Trophoblast cell (in vitro differentiated cells and primary cell): ENCODE results near the gene KRTAP10-2.

Experiments used
- DNase-seq, 2 donors: peaks; one replicate each; pipeline ENCODE4 v3.0.0-alpha.2; 2016
- H2AFZ ChIP-seq: 2 replicates; pipeline ENCODE4 v1.6.1; 2013; ENCODE audit warnings: low read length, moderate library complexity, mild to moderate bottlenecking; ENCODE audit not compliant: insufficient read depth, poor library complexity
- H2AK5ac ChIP-seq: 2 replicates; pipeline ENCODE4 v1.6.1; 2013; ENCODE audit warnings: mild to moderate bottlenecking, low read length
- H2BK120ac ChIP-seq: 2 replicates; pipeline ENCODE4 v1.6.1; 2013; ENCODE audit warnings: low read length, mild to moderate bottlenecking, moderate library complexity; ENCODE audit not compliant: insufficient read depth, poor library complexity
- H2BK12ac ChIP-seq: 2 replicates; pipeline ENCODE4 v1.6.1; 2013; ENCODE audit warnings: mild to moderate bottlenecking, low read length, moderate library complexity
- H2BK5ac ChIP-seq: 2 replicates; pipeline ENCODE4 v1.6.1; 2013; ENCODE audit warnings: low read length, low read depth, moderate library complexity, mild to moderate bottlenecking; ENCODE audit not compliant: poor library complexity
- H3K14ac ChIP-seq: 2 replicates; pipeline ENCODE4 v1.6.1; 2013; ENCODE audit warnings: mild to moderate bottlenecking, low read length
- H3K18ac ChIP-seq: 2 replicates; pipeline ENCODE4 v1.6.1; 2013; ENCODE audit warnings: mild to moderate bottlenecking, low read length
- H3K23ac ChIP-seq: 2 replicates; pipeline ENCODE4 v1.6.1; 2013; ENCODE audit warnings: low read length
- H3K27ac ChIP-seq: 2 replicates; pipeline ENCODE4 v1.5.1; 2013; ENCODE audit warnings: low read depth, mild to moderate bottlenecking, inconsistent platforms, low read length, moderate library complexity
- H3K27me3 ChIP-seq: 2 replicates; pipeline ENCODE4 v1.6.1; 2013; ENCODE audit warnings: inconsistent platforms, mild to moderate bottlenecking, low read length, moderate library complexity; ENCODE audit not compliant: insufficient read depth
- H3K36me3 ChIP-seq, 2 experiments: 1 replicate in 1 of 2; 2 replicates in 1 of 2; pipeline ENCODE4 v1.6.1; 2013; ENCODE audit warnings: low read length in 2 of 2, mild to moderate bottlenecking in 2 of 2, moderate library complexity in 1 of 2; ENCODE audit not compliant: insufficient read depth in 2 of 2, control insufficient read depth in 1 of 2
- H3K4ac ChIP-seq: 2 replicates; pipeline ENCODE4 v1.6.1; 2013; ENCODE audit warnings: low read depth, mild to moderate bottlenecking, low read length, moderate library complexity
- H3K4me1 ChIP-seq, 2 experiments: 1 replicate in 1 of 2; 2 replicates in 1 of 2; pipeline ENCODE4 v1.6.1; 2013; ENCODE audit warnings: low read length in 2 of 2, mild to moderate bottlenecking in 2 of 2, moderate library complexity in 1 of 2; ENCODE audit not compliant: insufficient read depth in 2 of 2, control insufficient read depth in 1 of 2
- H3K4me2 ChIP-seq: 2 replicates; pipeline ENCODE4 v1.6.1; 2013; ENCODE audit warnings: inconsistent platforms, mild to moderate bottlenecking, low read length, moderate library complexity
- H3K4me3 ChIP-seq: 2 replicates; pipeline ENCODE4 v1.5.1; 2013; ENCODE audit warnings: mild to moderate bottlenecking, low read depth, low read length, inconsistent platforms
- H3K79me1 ChIP-seq: one replicate; pipeline ENCODE4 v1.6.1; 2013; ENCODE audit warnings: low read length
- H3K79me2 ChIP-seq: 2 replicates; pipeline ENCODE4 v1.6.1; 2013; ENCODE audit warnings: low read length, mild to moderate bottlenecking; ENCODE audit not compliant: control insufficient read depth, insufficient read depth, poor library complexity
- H3K9ac ChIP-seq: 2 replicates; pipeline ENCODE4 v1.6.1; 2013; ENCODE audit warnings: mild to moderate bottlenecking, low read length
- H3K9me3 ChIP-seq: 2 replicates; pipeline ENCODE4 v1.6.1; 2013; ENCODE audit warnings: low read depth, mild to moderate bottlenecking, control low read depth, inconsistent platforms, low read length; ENCODE audit not compliant: insufficient read depth
- H4K12ac ChIP-seq: 2 replicates; pipeline ENCODE4 v1.6.1; 2013; ENCODE audit warnings: low read depth, mild to moderate bottlenecking, low read length, moderate library complexity
- H4K8ac ChIP-seq: 2 replicates; pipeline ENCODE4 v1.6.1; 2013; ENCODE audit warnings: low read depth, mild to moderate bottlenecking, low read length, moderate library complexity
- H4K91ac ChIP-seq: one replicate; pipeline ENCODE4 v1.6.1; 2013; ENCODE audit warnings: low read depth, mild to moderate bottlenecking, low read length, moderate library complexity
- WGBS: extraction: QIAGEN DNeasy Blood & Tissue Kit; methylation state at CpG from one replicate; pipeline ENCODE4 v1.1.7; 2013; ENCODE audit warnings: missing lambda C conversion rate; ENCODE audit not compliant: insufficient read length, insufficient coverage; ENCODE audit errors: extremely low coverage; 5-methylcytosine and 5-hydroxymethylcytosine counted together

Gene KRTAP10-2

GRCh38 chr21:44509539-44509938 lies 41.8 kb downstream of the KRTAP10-2 start:
- H3K4me1 ChIP-seq = peaks cover 3 to 11% of the 10 kb centered on the region in 2 experiments
- no peak overlapping the region for H3K27ac ChIP-seq
- H3K4me2 ChIP-seq = no peak overlapping the region
- H3K4me3 ChIP-seq = no peak overlapping the region
- no peaks in the 10 kb centered on the region for H3K27me3 ChIP-seq
- H4K8ac ChIP-seq = no peak overlapping the region
- no peak overlapping the region for H3K4ac ChIP-seq
- no peaks in the 10 kb centered on the region for H3K36me3 ChIP-seq
- H4K91ac ChIP-seq = no peak overlapping the region
- DNase-seq = no peak
- no peak overlapping the region for H3K14ac ChIP-seq
- no peak overlapping the region for H4K12ac ChIP-seq
- no peak overlapping the region for H3K18ac ChIP-seq
- no peaks in the 10 kb centered on the region for H3K9me3 ChIP-seq
- H3K9ac ChIP-seq = no peak overlapping the region
- no peak overlapping the region for H2BK120ac ChIP-seq
- no peaks in the 10 kb centered on the region for H3K79me2 ChIP-seq
- H2AFZ ChIP-seq = no peak overlapping the region
- H2AK5ac ChIP-seq = no peak overlapping the region
- no peak overlapping the region for H2BK12ac ChIP-seq
- H3K79me1 ChIP-seq = no peaks in the 10 kb centered on the region
- WGBS = no CpG with 5 or more reads among the region's 12 CpGs
- no peak overlapping the region for H3K23ac ChIP-seq
- no peak overlapping the region for H2BK5ac ChIP-seq

GRCh38 chr21:44508711-44509445 lies 42.4 kb downstream of the KRTAP10-2 start:
- no peak overlapping the region for H2BK120ac ChIP-seq
- no peak overlapping the region for H2BK12ac ChIP-seq
- H3K27ac ChIP-seq = no peak overlapping the region
- H3K36me3 ChIP-seq = no peaks in the 10 kb centered on the region
- no peak overlapping the region for H4K8ac ChIP-seq
- no peaks in the 10 kb centered on the region for H3K9me3 ChIP-seq
- H4K12ac ChIP-seq = no peak overlapping the region
- H3K4me2 ChIP-seq = no peak overlapping the region
- WGBS = no CpG with 5 or more reads among the region's 30 CpGs
- no peaks in the 10 kb centered on the region for H3K79me1 ChIP-seq
- no peak overlapping the region for H2BK5ac ChIP-seq
- H3K23ac ChIP-seq = no peak overlapping the region
- H2AK5ac ChIP-seq = no peak overlapping the region
- H3K18ac ChIP-seq = no peak overlapping the region
- no peak overlapping the region for H4K91ac ChIP-seq
- no peak overlapping the region for H3K4ac ChIP-seq
- H3K27me3 ChIP-seq = no peaks in the 10 kb centered on the region
- no peak overlapping the region for H3K14ac ChIP-seq
- no peaks in the 10 kb centered on the region for H3K79me2 ChIP-seq
- H2AFZ ChIP-seq = no peak overlapping the region
- H3K4me1 ChIP-seq = peaks cover 3 to 11% of the 10 kb centered on the region in 2 experiments
- no peak for DNase-seq
- no peak overlapping the region for H3K4me3 ChIP-seq
- H3K9ac ChIP-seq = no peak overlapping the region

GRCh38 chr21:44508426-44508710 lies 42.9 kb downstream of the KRTAP10-2 start:
- no peak overlapping the region for H3K14ac ChIP-seq
- no peak overlapping the region for H3K9ac ChIP-seq
- no peak overlapping the region for H2AFZ ChIP-seq
- H3K27me3 ChIP-seq = no peaks in the 10 kb centered on the region
- no CpG with 5 or more reads among the region's 9 CpGs for WGBS
- no peak overlapping the region for H3K27ac ChIP-seq
- H3K23ac ChIP-seq = no peak overlapping the region
- H3K4me1 ChIP-seq = peaks cover 3 to 11% of the 10 kb centered on the region in 2 experiments
- no peak overlapping the region for H3K18ac ChIP-seq
- H3K79me2 ChIP-seq = no peaks in the 10 kb centered on the region
- no peaks in the 10 kb centered on the region for H3K36me3 ChIP-seq
- no peak overlapping the region for H2BK120ac ChIP-seq
- no peak overlapping the region for H3K4me3 ChIP-seq
- H3K4me2 ChIP-seq = no peak overlapping the region
- H3K79me1 ChIP-seq = no peaks in the 10 kb centered on the region
- DNase-seq = no peak
- no peak overlapping the region for H2BK12ac ChIP-seq
- H2BK5ac ChIP-seq = no peak overlapping the region
- H3K9me3 ChIP-seq = no peaks in the 10 kb centered on the region
- H2AK5ac ChIP-seq = no peak overlapping the region
- no peak overlapping the region for H4K12ac ChIP-seq
- H4K91ac ChIP-seq = no peak overlapping the region
- no peak overlapping the region for H4K8ac ChIP-seq
- H3K4ac ChIP-seq = no peak overlapping the region

- no peak overlapping the region for H2BK12ac ChIP-seq
Measured at GRCh38 chr21:44507673-44508425, 43.5 kb downstream of the KRTAP10-2 start.

More at GRCh38 chr21:44507673-44508425, 43.5 kb downstream of the KRTAP10-2 start:
- no peak overlapping the region for H2AK5ac ChIP-seq
- no peak overlapping the region for H2BK120ac ChIP-seq
- H4K12ac ChIP-seq = no peak overlapping the region
- no peak overlapping the region for H3K4ac ChIP-seq
- no CpG with 5 or more reads among the region's 26 CpGs for WGBS
- H3K27ac ChIP-seq = no peak overlapping the region
- H3K79me2 ChIP-seq = no peaks in the 10 kb centered on the region
- H2AFZ ChIP-seq = no peak overlapping the region
- no peak overlapping the region for H3K9ac ChIP-seq
- no peaks in the 10 kb centered on the region for H3K9me3 ChIP-seq
- no peak overlapping the region for H4K91ac ChIP-seq
- no peak overlapping the region for H3K4me3 ChIP-seq
- H3K14ac ChIP-seq = no peak overlapping the region
- H3K79me1 ChIP-seq = no peaks in the 10 kb centered on the region
- H3K4me1 ChIP-seq = peaks cover 3 to 11% of the 10 kb centered on the region in 2 experiments
- H3K36me3 ChIP-seq = no peaks in the 10 kb centered on the region
- no peaks in the 10 kb centered on the region for H3K27me3 ChIP-seq
- no peak overlapping the region for H4K8ac ChIP-seq
- DNase-seq = no peak
- no peak overlapping the region for H3K18ac ChIP-seq
- no peak overlapping the region for H3K4me2 ChIP-seq
- no peak overlapping the region for H3K23ac ChIP-seq
- no peak overlapping the region for H2BK5ac ChIP-seq
